ENCODE measurements around the gene PRR20G.

The PRR20G gene

GRCh38 chr3:127263586-127264231 lies 24.1 kb downstream of the PRR20G start:
- FAIRE-seq: no peak
- no peak for DNase-seq (ENCODE audit: low spot score)

- FAIRE-seq: no peak
- no peak for DNase-seq (ENCODE audit: low spot score)
Measured at GRCh38 chr3:127263037-127263436, 24.8 kb downstream of the PRR20G start.

GRCh38 chr3:127262533-127262932 lies 25.3 kb downstream of the PRR20G start:
- FAIRE-seq (no peak), DNase-seq (ENCODE audit: low spot score) (no peak)

GRCh38 chr3:127261925-127262324 lies 25.9 kb downstream of the PRR20G start:
- DNase-seq (ENCODE audit: low spot score) (no peak), FAIRE-seq (no peak)

GRCh38 chr3:127260826-127261555 lies 26.9 kb downstream of the PRR20G start:
- no peak for DNase-seq (ENCODE audit: low spot score)
- no peak for FAIRE-seq

- DNase-seq (ENCODE audit: low spot score): no peak
- FAIRE-seq: no peak
Measured at GRCh38 chr3:127260416-127260815, 27.4 kb downstream of the PRR20G start.

- FAIRE-seq (no peak), DNase-seq (ENCODE audit: low spot score) (no peak)
Measured at GRCh38 chr3:127259882-127260281, 28.0 kb downstream of the PRR20G start.

GRCh38 chr3:127258733-127259132 lies 29.1 kb downstream of the PRR20G start:
- DNase-seq (ENCODE audit: low spot score) (no peak), FAIRE-seq (no peak)

- FAIRE-seq (no peak), DNase-seq (ENCODE audit: low spot score) (no peak)
Measured at GRCh38 chr3:127257351-127257750, 30.5 kb downstream of the PRR20G start.

- DNase-seq (ENCODE audit: low spot score) (no peak), FAIRE-seq (no peak)
Measured at GRCh38 chr3:127256733-127257271, 31.0 kb downstream of the PRR20G start.

GRCh38 chr3:127256138-127256537 lies 31.7 kb downstream of the PRR20G start:
- FAIRE-seq (no peak), DNase-seq (ENCODE audit: low spot score) (no peak)

- no peak for DNase-seq (ENCODE audit: low spot score)
- FAIRE-seq: no peak
Measured at GRCh38 chr3:127255516-127255915, 32.3 kb downstream of the PRR20G start.

GRCh38 chr3:127254730-127255129 lies 33.1 kb downstream of the PRR20G start:
- FAIRE-seq: no peak
- peak; percentile 53 for DNase-seq (ENCODE audit: low spot score)

- FAIRE-seq (no peak), DNase-seq (ENCODE audit: low spot score) (no peak)
Measured at GRCh38 chr3:127254033-127254644, 33.7 kb downstream of the PRR20G start.

GRCh38 chr3:127253491-127253890 lies 34.4 kb downstream of the PRR20G start:
- DNase-seq (ENCODE audit: low spot score) (no peak), FAIRE-seq (no peak)

GRCh38 chr3:127252446-127252845 lies 35.4 kb downstream of the PRR20G start:
- DNase-seq (ENCODE audit: low spot score) (no peak), FAIRE-seq (no peak)

- FAIRE-seq (no peak), DNase-seq (ENCODE audit: low spot score) (no peak)
Measured at GRCh38 chr3:127250032-127250431, 37.8 kb downstream of the PRR20G start.

GRCh38 chr3:127247292-127247691 lies 40.6 kb downstream of the PRR20G start:
- FAIRE-seq: no peak
- DNase-seq (ENCODE audit: low spot score): no peak

GRCh38 chr3:127238602-127239001 lies 49.2 kb downstream of the PRR20G start:
- FAIRE-seq (no peak), DNase-seq (ENCODE audit: low spot score) (no peak)

- no peak for FAIRE-seq
- no peak for DNase-seq (ENCODE audit: low spot score)
Measured at GRCh38 chr3:127237835-127238234, 50.0 kb downstream of the PRR20G start.

GRCh38 chr3:127235706-127236105 lies 52.1 kb downstream of the PRR20G start:
- no peak for FAIRE-seq
- DNase-seq (ENCODE audit: low spot score): no peak

- FAIRE-seq: no peak
- no peak for DNase-seq (ENCODE audit: low spot score)
Measured at GRCh38 chr3:127234778-127235177, 53.1 kb downstream of the PRR20G start.

Data from urothelium cell line (cell line).